Osteoblast (primary cell): ENCODE results near the gene CYP19A1. TPM values are rescaled to one million over a fixed set of nuclear protein-coding genes. Genes with fewer than 3 reads are reported as not detected.
"Not testable (repeated sequence)": the region's sequence is repeated elsewhere in the genome, so short reads cannot be mapped to it uniquely, and the experiment has no call there.

ENCODE experiments used
- DNase-seq: peaks from one replicate; pipeline ENCODE4 v3.0.0; 2011; ENCODE audit warnings: low spot score, mixed read lengths; ENCODE audit not compliant: insufficient read length; ENCODE audit errors: missing footprints
- H2AFZ ChIP-seq: 2 replicates; pipeline ENCODE4 v1.6.0; 2011; ENCODE audit warnings: mild to moderate bottlenecking, low read length
- H3K27ac ChIP-seq: 2 replicates; pipeline ENCODE4 v1.5.1; 2011; ENCODE audit warnings: mild to moderate bottlenecking, low read depth, low read length, moderate library complexity
- H3K27me3 ChIP-seq: 2 replicates; pipeline ENCODE4 v1.6.0; 2012; ENCODE audit warnings: mild to moderate bottlenecking, control low read depth, inconsistent platforms, low read length, moderate library complexity; ENCODE audit not compliant: insufficient read depth
- H3K36me3 ChIP-seq: 2 replicates; pipeline ENCODE4 v1.5.1; 2011; ENCODE audit warnings: mild to moderate bottlenecking, low read length, control low read depth, moderate library complexity; ENCODE audit not compliant: insufficient read depth
- H3K4me1 ChIP-seq: 2 replicates; pipeline ENCODE4 v1.5.1; 2011; ENCODE audit warnings: mild to moderate bottlenecking, low read length, control low read depth, moderate library complexity; ENCODE audit not compliant: insufficient read depth
- H3K4me2 ChIP-seq: 2 replicates; pipeline ENCODE4 v1.6.0; 2011; ENCODE audit warnings: mild to moderate bottlenecking, low read length; ENCODE audit not compliant: insufficient read depth
- H3K4me3 ChIP-seq: fragments of 200-600 bp; sonication (generic); 3 replicates; pipeline ENCODE4 v1.5.1; 2012; ENCODE audit warnings: mild to moderate bottlenecking, low read length, inconsistent platforms; ENCODE audit not compliant: insufficient read depth
- H3K79me2 ChIP-seq: 2 replicates; pipeline ENCODE4 v1.6.0; 2012; ENCODE audit warnings: mild to moderate bottlenecking, low read length, control low read depth, inconsistent platforms; ENCODE audit not compliant: insufficient read depth
- H3K9me3 ChIP-seq: 2 replicates; pipeline ENCODE4 v1.5.1; 2011; ENCODE audit warnings: low read depth, low read length, control low read depth
- H4K20me1 ChIP-seq: 2 replicates; pipeline ENCODE4 v1.6.0; 2012; ENCODE audit warnings: mild to moderate bottlenecking, low read length, control low read depth; ENCODE audit not compliant: insufficient read depth
- total RNA-seq: library from RNA; depleted of rRNA; stranded (reverse); fragments of >200 nt; gene quantifications from 2 replicates; pipeline ENCODE4 v1.2.3, GENCODE V29; 2012
- TF ChIP-seq, protein P1 (sequence below): IDR thresholded peaks from 2 replicates; pipeline ENCODE4 v1.5.1; 2011; ENCODE audit warnings: mild to moderate bottlenecking, low read depth, low read length, moderate library complexity; ENCODE audit errors: extremely low read depth

CYP19A1 gene
- total RNA-seq, 1 donor = 2.2 TPM

DNA sequence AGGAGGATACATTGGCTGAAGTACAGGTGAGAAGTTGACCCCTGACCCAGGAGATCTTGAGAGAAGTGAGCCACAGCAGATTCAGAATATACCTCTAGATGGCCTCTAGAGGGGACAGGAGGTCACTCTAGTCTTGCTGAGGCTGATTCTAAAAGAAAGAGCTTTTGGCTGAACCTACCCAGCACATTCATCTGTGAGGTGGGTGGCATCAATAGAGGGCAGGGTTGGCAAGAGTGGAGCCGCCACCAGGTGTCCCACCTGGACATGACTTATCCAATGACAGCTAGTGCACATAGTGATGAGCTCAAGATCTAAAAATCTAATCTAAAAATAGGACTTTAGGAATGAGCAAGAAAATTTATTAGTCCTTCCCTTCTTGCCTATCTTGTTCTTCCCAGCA lies 51.6 kb downstream of the CYP19A1 start:
- TF ChIP-seq, protein P1, sequence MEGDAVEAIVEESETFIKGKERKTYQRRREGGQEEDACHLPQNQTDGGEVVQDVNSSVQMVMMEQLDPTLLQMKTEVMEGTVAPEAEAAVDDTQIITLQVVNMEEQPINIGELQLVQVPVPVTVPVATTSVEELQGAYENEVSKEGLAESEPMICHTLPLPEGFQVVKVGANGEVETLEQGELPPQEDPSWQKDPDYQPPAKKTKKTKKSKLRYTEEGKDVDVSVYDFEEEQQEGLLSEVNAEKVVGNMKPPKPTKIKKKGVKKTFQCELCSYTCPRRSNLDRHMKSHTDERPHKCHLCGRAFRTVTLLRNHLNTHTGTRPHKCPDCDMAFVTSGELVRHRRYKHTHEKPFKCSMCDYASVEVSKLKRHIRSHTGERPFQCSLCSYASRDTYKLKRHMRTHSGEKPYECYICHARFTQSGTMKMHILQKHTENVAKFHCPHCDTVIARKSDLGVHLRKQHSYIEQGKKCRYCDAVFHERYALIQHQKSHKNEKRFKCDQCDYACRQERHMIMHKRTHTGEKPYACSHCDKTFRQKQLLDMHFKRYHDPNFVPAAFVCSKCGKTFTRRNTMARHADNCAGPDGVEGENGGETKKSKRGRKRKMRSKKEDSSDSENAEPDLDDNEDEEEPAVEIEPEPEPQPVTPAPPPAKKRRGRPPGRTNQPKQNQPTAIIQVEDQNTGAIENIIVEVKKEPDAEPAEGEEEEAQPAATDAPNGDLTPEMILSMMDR = peak; percentile 32
- H2AFZ ChIP-seq = no peak overlapping the region
- H3K27me3 ChIP-seq = no peaks in the 10 kb centered on the region
- no peak overlapping the region for H3K4me3 ChIP-seq
- H3K4me1 ChIP-seq = peaks cover 20% of the 10 kb centered on the region
- H3K9me3 ChIP-seq = no peaks in the 10 kb centered on the region
- no peak overlapping the region for H3K4me2 ChIP-seq
- DNase-seq = no peak
- no peaks in the 10 kb centered on the region for H4K20me1 ChIP-seq
- no peaks in the 10 kb centered on the region for H3K79me2 ChIP-seq
- no peaks in the 10 kb centered on the region for H3K36me3 ChIP-seq
- H3K27ac ChIP-seq = no peak overlapping the region

DNA sequence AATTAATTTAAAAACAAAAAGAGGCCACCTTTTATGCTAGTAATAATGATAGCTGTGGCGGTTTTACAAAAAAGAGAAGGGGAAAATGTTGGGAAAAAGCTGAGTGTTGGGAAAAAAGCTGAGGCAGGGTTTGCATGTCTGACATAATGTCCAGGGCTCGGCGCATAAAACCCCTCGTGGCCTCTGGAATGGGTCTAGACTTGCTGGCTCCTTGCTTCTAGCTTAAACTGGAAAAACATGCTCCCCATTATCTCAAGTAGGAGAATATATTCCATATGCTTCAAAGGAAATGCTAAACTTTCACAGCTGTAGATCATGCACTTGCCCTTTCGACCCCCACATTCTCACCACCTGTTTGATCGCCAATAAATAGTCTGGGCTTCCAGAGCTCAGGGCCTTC lies 53.0 kb downstream of the CYP19A1 start:
- no peaks in the 10 kb centered on the region for H4K20me1 ChIP-seq
- H2AFZ ChIP-seq = no peak overlapping the region
- H3K9me3 ChIP-seq = no peaks in the 10 kb centered on the region
- H3K79me2 ChIP-seq = no peaks in the 10 kb centered on the region
- H3K4me2 ChIP-seq = no peak overlapping the region
- H3K4me3 ChIP-seq = no peak overlapping the region
- no peaks in the 10 kb centered on the region for H3K27me3 ChIP-seq
- no peak for DNase-seq
- TF ChIP-seq, protein P1 = no peak
- peaks cover 20% of the 10 kb centered on the region for H3K4me1 ChIP-seq
- H3K36me3 ChIP-seq = no peaks in the 10 kb centered on the region
- H3K27ac ChIP-seq = no peak overlapping the region

DNA sequence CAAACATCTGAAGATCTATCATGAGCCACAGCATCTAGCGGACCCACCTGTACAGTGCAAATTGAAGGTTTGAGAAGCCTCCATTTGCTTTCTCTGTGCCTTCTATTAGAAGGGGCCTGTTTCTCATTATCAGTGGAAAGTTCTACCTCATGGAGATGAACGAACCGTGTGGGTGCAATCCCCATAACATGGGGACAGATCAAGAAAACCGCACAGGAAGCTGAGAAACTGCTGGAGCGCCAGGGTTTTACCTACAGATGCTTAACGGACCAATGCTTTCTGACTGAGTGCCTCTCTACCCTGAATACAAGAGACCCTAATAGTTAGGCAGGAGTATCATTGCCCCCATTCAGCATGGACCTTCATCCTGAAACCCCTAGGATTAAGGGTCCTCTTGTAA lies 53.5 kb downstream of the CYP19A1 start:
- Histone ChIP-seq H3K4me2 (no peak overlapping the region), H4K20me1 (no peaks in the 10 kb centered on the region), H3K27ac (no peak overlapping the region), H2AFZ (no peak overlapping the region), H3K36me3 (no peaks in the 10 kb centered on the region), H3K27me3 (no peaks in the 10 kb centered on the region), H3K4me3 (no peak overlapping the region), H3K4me1 (peaks cover 20% of the 10 kb centered on the region), H3K9me3 (no peaks in the 10 kb centered on the region), H3K79me2 (no peaks in the 10 kb centered on the region)
- no peak for DNase-seq
- TF ChIP-seq, protein P1 = no peak

DNA sequence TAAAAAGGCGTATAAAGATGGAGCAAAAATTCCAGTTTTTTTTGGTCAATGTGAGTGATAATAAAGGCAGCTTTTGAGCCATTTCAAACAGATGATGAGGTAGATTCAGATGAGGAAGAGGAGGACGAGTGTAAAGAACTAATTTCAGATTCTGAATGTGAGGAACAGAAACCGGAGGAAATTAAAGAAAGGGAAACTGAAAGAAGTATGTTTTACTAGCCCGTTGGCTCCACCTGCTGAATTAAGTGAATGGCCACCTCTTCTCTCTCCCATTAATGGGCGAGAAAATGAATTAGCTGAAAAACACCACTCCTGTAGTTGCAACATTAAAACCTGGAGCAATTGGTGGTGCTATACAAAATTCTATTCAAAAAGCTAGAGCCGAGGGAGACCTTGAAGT lies 55.4 kb downstream of the CYP19A1 start:
- no peaks in the 10 kb centered on the region for H3K36me3 ChIP-seq
- peak overlapping the region; percentile 39 for H3K4me2 ChIP-seq

DNA sequence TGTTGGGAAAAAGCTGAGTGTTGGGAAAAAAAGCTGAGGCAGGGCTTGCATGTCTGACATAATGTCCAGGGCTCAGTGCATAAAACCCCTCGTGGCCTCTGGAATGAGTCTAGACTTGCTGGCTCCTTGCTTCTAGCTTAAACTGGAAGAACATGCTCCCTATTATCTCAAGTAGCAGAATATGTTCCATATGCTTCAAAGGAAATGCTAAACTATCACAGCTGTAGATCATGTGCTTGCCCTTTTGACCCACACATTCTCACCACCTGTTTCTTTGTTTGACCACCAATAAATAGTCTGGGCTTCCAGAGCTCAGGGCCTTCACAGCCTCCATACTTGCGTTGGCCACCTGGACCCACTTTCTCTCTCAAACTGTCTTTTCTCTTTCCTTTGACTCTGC lies 56.2 kb downstream of the CYP19A1 start:
- H2AFZ ChIP-seq = peak overlapping the region; percentile 3
- not testable (repeated sequence) for H3K9me3 ChIP-seq, H3K4me2 ChIP-seq, H3K4me3 ChIP-seq, DNase-seq, H3K4me1 ChIP-seq, H3K27me3 ChIP-seq, H3K36me3 ChIP-seq, H4K20me1 ChIP-seq, H3K79me2 ChIP-seq, H3K27ac ChIP-seq

More for the DNA sequence above, 55.4 kb downstream of the CYP19A1 start:
- DNase-seq = no peak
- Histone ChIP-seq H4K20me1 (no peaks in the 10 kb centered on the region), H3K27me3 (peaks cover 3% of the 10 kb centered on the region), H3K79me2 (no peaks in the 10 kb centered on the region), H3K27ac (no peak overlapping the region), H3K4me1 (peaks cover 5% of the 10 kb centered on the region), H3K9me3 (no peaks in the 10 kb centered on the region), H3K4me3 (peak overlapping the region; percentile 34), H2AFZ (peak overlapping the region; percentile 71)
- TF ChIP-seq, protein P1 = no peak
